H9 (cell line): ENCODE measurements around the gene IZUMO4. TPM values are rescaled to one million over a fixed set of nuclear protein-coding genes. Genes with fewer than 3 reads are reported as not detected.

Experiments
- DNase-seq: peaks from one replicate; pipeline ENCODE4 v3.0.0-alpha.2; 2017
- H2AFZ ChIP-seq: one replicate; pipeline ENCODE4 v1.6.1; 2013; ENCODE audit warnings: mild to moderate bottlenecking, low read length, control low read depth, moderate library complexity
- H2AK5ac ChIP-seq: 2 replicates; pipeline ENCODE4 v1.6.1; 2013; ENCODE audit warnings: low read length, control low read depth, mixed read lengths; ENCODE audit not compliant: insufficient read length
- H2BK120ac ChIP-seq: one replicate; pipeline ENCODE4 v1.6.1; 2013; ENCODE audit warnings: low read depth, mild to moderate bottlenecking, low read length, control low read depth, inconsistent platforms; ENCODE audit not compliant: poor library complexity, severe bottlenecking
- H2BK12ac ChIP-seq: 2 replicates; pipeline ENCODE4 v1.6.1; 2013; ENCODE audit warnings: low read length, control low read depth, mixed read lengths, low read depth; ENCODE audit not compliant: insufficient read length
- H2BK15ac ChIP-seq: 2 replicates; pipeline ENCODE4 v1.6.1; 2013; ENCODE audit warnings: low read depth, low read length, control low read depth
- H2BK20ac ChIP-seq: one replicate; pipeline ENCODE4 v1.6.1; 2013; ENCODE audit warnings: low read depth, mild to moderate bottlenecking, low read length, control low read depth, inconsistent platforms; ENCODE audit not compliant: poor library complexity, severe bottlenecking
- H2BK5ac ChIP-seq: 2 replicates; pipeline ENCODE4 v1.6.1; 2013; ENCODE audit warnings: low read length, control low read depth, mixed read lengths; ENCODE audit not compliant: insufficient read length
- H3K14ac ChIP-seq: 2 replicates; pipeline ENCODE4 v1.6.1; 2013; ENCODE audit warnings: low read length, control low read depth; ENCODE audit not compliant: insufficient read depth
- H3K18ac ChIP-seq: 2 replicates; pipeline ENCODE4 v1.6.1; 2013; ENCODE audit warnings: low read depth, mild to moderate bottlenecking, mixed read lengths, low read length, control low read depth; ENCODE audit not compliant: insufficient read length
- H3K23ac ChIP-seq: 2 replicates; pipeline ENCODE4 v1.6.1; 2013; ENCODE audit warnings: low read length, control low read depth, mixed read lengths, low read depth; ENCODE audit not compliant: insufficient read length
- H3K23me2 ChIP-seq: 2 replicates; pipeline ENCODE4 v1.6.1; 2013; ENCODE audit warnings: low read depth, mild to moderate bottlenecking, mixed read lengths, low read length, control low read depth; ENCODE audit not compliant: insufficient read length, poor library complexity, severe bottlenecking
- H3K27ac ChIP-seq: 2 replicates; pipeline ENCODE4 v1.5.1; 2013; ENCODE audit warnings: low read length, control low read depth, mixed read lengths, low read depth; ENCODE audit not compliant: insufficient read length
- H3K27me3 ChIP-seq: 2 replicates; pipeline ENCODE4 v1.6.1; 2013; ENCODE audit warnings: low read length, control low read depth, inconsistent platforms; ENCODE audit not compliant: insufficient read depth
- H3K4ac ChIP-seq: 2 replicates; pipeline ENCODE4 v1.6.1; 2013; ENCODE audit warnings: low read depth, mild to moderate bottlenecking, control low read depth, inconsistent platforms, low read length, moderate library complexity
- H3K4me1 ChIP-seq: 2 replicates; pipeline ENCODE4 v1.6.1; 2013; ENCODE audit warnings: low read length, control low read depth, inconsistent platforms; ENCODE audit not compliant: insufficient read depth
- H3K4me2 ChIP-seq: 2 replicates; pipeline ENCODE4 v1.6.1; 2013; ENCODE audit warnings: low read length, control low read depth, mixed read lengths; ENCODE audit not compliant: insufficient read length, insufficient read depth
- H3K56ac ChIP-seq: 2 replicates; pipeline ENCODE4 v1.6.1; 2013; ENCODE audit warnings: low read depth, mild to moderate bottlenecking, mixed read lengths, low read length, control low read depth; ENCODE audit not compliant: insufficient read length
- H3K79me1 ChIP-seq: 2 replicates; pipeline ENCODE4 v1.6.1; 2013; ENCODE audit warnings: low read depth, mild to moderate bottlenecking, moderate library complexity, low read length, control low read depth, inconsistent platforms; ENCODE audit not compliant: insufficient read depth, poor library complexity, severe bottlenecking
- H3K79me2 ChIP-seq: 2 replicates; pipeline ENCODE4 v1.6.1; 2013; ENCODE audit warnings: low read length, control low read depth, inconsistent platforms; ENCODE audit not compliant: insufficient read depth
- H3K9ac ChIP-seq: 2 replicates; pipeline ENCODE4 v1.6.1; 2013; ENCODE audit warnings: low read length, control low read depth, mixed read lengths; ENCODE audit not compliant: insufficient read length; ENCODE audit errors: extremely low read depth
- H3K9me3 ChIP-seq: one replicate; pipeline ENCODE4 v1.6.1; 2013; ENCODE audit warnings: low read depth, low read length, inconsistent platforms; ENCODE audit not compliant: control insufficient read depth
- H3T11ph ChIP-seq: one replicate; pipeline ENCODE4 v1.6.1; 2013; ENCODE audit warnings: mild to moderate bottlenecking, low read length, control low read depth, inconsistent platforms
- H4K20me1 ChIP-seq: one replicate; pipeline ENCODE4 v1.6.1; 2013; ENCODE audit not compliant: control insufficient read depth, insufficient read length, insufficient read depth
- H4K5ac ChIP-seq: 2 replicates; pipeline ENCODE4 v1.6.1; 2013; ENCODE audit warnings: low read depth, mild to moderate bottlenecking, mixed read lengths, low read length, control low read depth; ENCODE audit not compliant: insufficient read length
- H4K8ac ChIP-seq: replicated peaks from 2 replicates; pipeline ENCODE4 v1.6.1; 2013; ENCODE audit warnings: low read length, control low read depth, mixed read lengths, low read depth; ENCODE audit not compliant: insufficient read length
- H4K91ac ChIP-seq: 2 replicates; pipeline ENCODE4 v1.6.1; 2013; ENCODE audit warnings: low read depth, mild to moderate bottlenecking, moderate library complexity, mixed read lengths, low read length, control low read depth; ENCODE audit not compliant: insufficient read length
- H3K27ac Mint-ChIP-seq, 3 experiments: 2 replicates in 2 of 3; 3 replicates in 1 of 3; pipeline ENCODE4 v1.8.0; 2020 to 2021; ENCODE audit warnings: mixed read lengths in 3 of 3, mild to moderate bottlenecking in 1 of 3, moderate library complexity in 1 of 3
- H3K27me3 Mint-ChIP-seq: 2 replicates; pipeline ENCODE4 v1.8.0; 2021; ENCODE audit warnings: low read depth, mild to moderate bottlenecking, moderate library complexity, mixed read lengths
- H3K36me3 Mint-ChIP-seq, 3 experiments: 2 replicates in 2 of 3; 3 replicates in 1 of 3; pipeline ENCODE4 v1.8.0; 2020 to 2021; ENCODE audit warnings: low read depth in 3 of 3, mixed read lengths in 3 of 3; ENCODE audit not compliant: insufficient read depth in 1 of 3
- H3K4me1 Mint-ChIP-seq, 2 experiments: 2 replicates each; pipeline ENCODE4 v1.8.0; 2020; ENCODE audit warnings: mixed read lengths in 2 of 2
- H3K4me3 Mint-ChIP-seq, 2 experiments: 2 replicates in 1 of 2; 3 replicates in 1 of 2; pipeline ENCODE4 v1.8.0; 2020 to 2021; ENCODE audit warnings: mild to moderate bottlenecking in 2 of 2, mixed read lengths in 2 of 2, moderate library complexity in 1 of 2
- H3K9me3 Mint-ChIP-seq, 2 experiments: 2 replicates in 1 of 2; 3 replicates in 1 of 2; pipeline ENCODE4 v1.8.0; 2020; ENCODE audit warnings: mild to moderate bottlenecking in 2 of 2, mixed read lengths in 2 of 2, moderate library complexity in 1 of 2
- WGBS: extraction: QIAGEN DNeasy Blood & Tissue Kit; methylation state at CpG from one replicate; pipeline ENCODE4 v1.1.7; 2013; ENCODE audit warnings: missing lambda C conversion rate, low lambda C conversion rate, mixed read lengths; ENCODE audit not compliant: insufficient read length; ENCODE audit errors: extremely low coverage; 5-methylcytosine and 5-hydroxymethylcytosine counted together
- total RNA-seq: library from RNA; stranded (reverse); gene quantifications from 2 replicates; pipeline ENCODE4 v1.2.1, GENCODE V29; 2021
- TF ChIP-seq, protein P1 (sequence below): fragments of 200-600 bp; sonication (generic); conservative IDR thresholded peaks from 3 replicates; pipeline ENCODE4 v1.8.0; 2021; ENCODE audit warnings: antibody characterized with exemption, mild to moderate bottlenecking

The IZUMO4 gene
- total RNA-seq, 1 experiment from 2014 or later: 2.1 TPM

DNA sequence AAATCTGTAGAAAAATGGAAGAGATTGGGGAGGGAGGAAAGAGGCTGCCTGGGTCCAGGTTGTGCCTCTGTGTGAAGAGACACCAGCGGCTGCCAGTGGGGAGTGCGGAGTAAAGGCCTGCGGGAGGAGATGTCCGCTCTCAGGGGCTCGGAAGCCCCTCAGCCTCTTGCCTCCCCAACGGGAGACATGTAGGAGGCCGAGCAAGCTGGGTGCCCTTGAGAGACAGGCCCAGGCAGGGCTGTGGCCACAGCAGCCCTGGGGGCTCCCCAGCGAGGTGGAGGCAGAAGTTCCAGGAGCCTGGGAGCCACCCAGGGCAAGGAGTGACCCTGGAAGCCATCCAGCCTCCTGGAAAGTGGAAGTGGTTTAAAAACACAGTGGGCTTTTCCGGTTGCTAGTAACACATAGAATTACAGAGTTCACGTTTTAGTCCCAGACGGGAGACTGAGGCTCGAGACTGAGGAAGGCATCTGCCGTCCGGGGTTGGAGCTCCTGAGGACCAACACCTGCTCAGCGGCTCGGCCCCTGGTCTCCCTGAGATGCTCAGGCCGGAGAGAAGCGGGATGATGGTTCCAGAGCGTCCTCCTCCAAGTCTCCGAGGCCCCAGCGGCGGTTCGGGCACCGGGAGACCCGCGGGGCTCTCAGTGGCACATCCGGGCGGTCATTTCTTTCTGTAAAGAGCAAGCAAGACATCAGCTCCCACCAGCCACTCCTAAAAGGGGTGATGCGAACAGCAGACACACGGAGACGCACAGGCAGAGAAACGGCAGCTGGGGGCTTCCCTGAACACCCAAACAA, 23.8 kb upstream of the IZUMO4 start:
- Mint-ChIP-seq H3K4me3 (no peak overlapping the region; a peak in 1 of 5 replicates), H3K27ac (peak overlapping the region in 1 of 3 experiments; percentile 48; a peak in 3 of 7 replicates), H3K9me3 (no peaks in the 10 kb centered on the region), H3K27me3 (no peaks in the 10 kb centered on the region), H3K4me1 (peaks cover 0 to 2% of the 10 kb centered on the region in 2 experiments; a peak in 1 of 4 replicates), H3K36me3 (peaks cover 4 to 27% (median 21%) of the 10 kb centered on the region in 3 experiments)
- no peak overlapping the region for H4K91ac ChIP-seq
- no peak for DNase-seq
- H3K56ac ChIP-seq: no peak overlapping the region
- no peak overlapping the region for H3K4me2 ChIP-seq
- H3K4me1 ChIP-seq: no peaks in the 10 kb centered on the region
- no peaks in the 10 kb centered on the region for H4K20me1 ChIP-seq
- H2BK15ac ChIP-seq: no peak overlapping the region
- no peak overlapping the region for H3K4ac ChIP-seq
- H2AK5ac ChIP-seq: no peak overlapping the region
- no peak overlapping the region for H4K8ac ChIP-seq
- no peak overlapping the region for H2BK120ac ChIP-seq
- H2BK12ac ChIP-seq: no peak overlapping the region
- no peaks in the 10 kb centered on the region for H3K79me2 ChIP-seq
- no peak overlapping the region for H3K9ac ChIP-seq
- H3K27me3 ChIP-seq: no peaks in the 10 kb centered on the region
- H3K23me2 ChIP-seq: no peaks in the 10 kb centered on the region
- H4K5ac ChIP-seq: no peak overlapping the region
- TF ChIP-seq, protein P1, sequence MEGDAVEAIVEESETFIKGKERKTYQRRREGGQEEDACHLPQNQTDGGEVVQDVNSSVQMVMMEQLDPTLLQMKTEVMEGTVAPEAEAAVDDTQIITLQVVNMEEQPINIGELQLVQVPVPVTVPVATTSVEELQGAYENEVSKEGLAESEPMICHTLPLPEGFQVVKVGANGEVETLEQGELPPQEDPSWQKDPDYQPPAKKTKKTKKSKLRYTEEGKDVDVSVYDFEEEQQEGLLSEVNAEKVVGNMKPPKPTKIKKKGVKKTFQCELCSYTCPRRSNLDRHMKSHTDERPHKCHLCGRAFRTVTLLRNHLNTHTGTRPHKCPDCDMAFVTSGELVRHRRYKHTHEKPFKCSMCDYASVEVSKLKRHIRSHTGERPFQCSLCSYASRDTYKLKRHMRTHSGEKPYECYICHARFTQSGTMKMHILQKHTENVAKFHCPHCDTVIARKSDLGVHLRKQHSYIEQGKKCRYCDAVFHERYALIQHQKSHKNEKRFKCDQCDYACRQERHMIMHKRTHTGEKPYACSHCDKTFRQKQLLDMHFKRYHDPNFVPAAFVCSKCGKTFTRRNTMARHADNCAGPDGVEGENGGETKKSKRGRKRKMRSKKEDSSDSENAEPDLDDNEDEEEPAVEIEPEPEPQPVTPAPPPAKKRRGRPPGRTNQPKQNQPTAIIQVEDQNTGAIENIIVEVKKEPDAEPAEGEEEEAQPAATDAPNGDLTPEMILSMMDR: no peak
- no peak overlapping the region for H3T11ph ChIP-seq
- no peak overlapping the region for H3K27ac ChIP-seq
- H3K14ac ChIP-seq: no peak overlapping the region
- H3K79me1 ChIP-seq: no peaks in the 10 kb centered on the region
- no CpG with 5 or more reads among the region's 32 CpGs for WGBS
- H2BK20ac ChIP-seq: no peak overlapping the region
- no peak overlapping the region for H3K23ac ChIP-seq
- H3K9me3 ChIP-seq: no peaks in the 10 kb centered on the region
- no peak overlapping the region for H3K18ac ChIP-seq
- no peak overlapping the region for H2AFZ ChIP-seq
- no peak overlapping the region for H2BK5ac ChIP-seq
